ENCODE data around the gene ELOVL7. TPM values are rescaled to one million over a fixed set of nuclear protein-coding genes. Genes with fewer than 3 reads are reported as not detected.
"Not testable (repeated sequence)": the region's sequence is repeated elsewhere in the genome, so short reads cannot be mapped to it uniquely, and the experiment has no call there.

The ELOVL7 gene
- total and polyA plus RNA-seq, 8 donors = 2.3 to 15.0 (median 4.8) TPM

- no peaks in the 10 kb centered on the region for H3K36me3 ChIP-seq
- ATAC-seq (no peak), DNase-seq (no peak)
- no peaks in the 10 kb centered on the region for H3K4me1 ChIP-seq
- peaks cover 0 to 18% of the 10 kb centered on the region in 2 donors for H3K9me3 ChIP-seq
- no peak overlapping the region for H3K27ac ChIP-seq
- no peak overlapping the region for H3K4me3 ChIP-seq
- H3K27me3 ChIP-seq = no peaks in the 10 kb centered on the region
- intact Hi-C loops (cut with DNase I) = no loop called here
- no peak for TF ChIP-seq CTCF (IDR thresholded peaks at IDR 0.05)
Measured at GRCh38 chr5:60870857-60871256, 26.8 kb upstream of the ELOVL7 start.

GRCh38 chr5:60860572-60860971, 16.5 kb upstream of the ELOVL7 start:
- H3K36me3 ChIP-seq; DNase-seq; H3K27me3 ChIP-seq; H3K4me3 ChIP-seq; H3K27ac ChIP-seq; intact Hi-C loops (cut with DNase I); H3K4me1 ChIP-seq; H3K9me3 ChIP-seq; ATAC-seq: not testable (repeated sequence)

GRCh38 chr5:60856066-60856465, 12.0 kb upstream of the ELOVL7 start:
- Histone ChIP-seq H3K9me3 (peaks cover 0 to 4% of the 10 kb centered on the region in 2 donors), H3K27me3 (no peaks in the 10 kb centered on the region), H3K4me3 (no peak overlapping the region), H3K36me3 (no peaks in the 10 kb centered on the region), H3K27ac (no peak overlapping the region), H3K4me1 (no peaks in the 10 kb centered on the region)
- TF ChIP-seq CTCF (IDR thresholded peaks at IDR 0.05) = no peak
- DNase-seq (no peak), ATAC-seq (no peak)
- intact Hi-C loops (cut with DNase I) = no loop called here

- intact Hi-C loops (cut with DNase I) = no loop called here
- TF ChIP-seq CTCF (IDR thresholded peaks at IDR 0.05) = no peak
- Histone ChIP-seq H3K4me3 (no peak overlapping the region), H3K9me3 (no peaks in the 10 kb centered on the region), H3K36me3 (no peaks in the 10 kb centered on the region), H3K27ac (no peak overlapping the region), H3K27me3 (no peaks in the 10 kb centered on the region), H3K4me1 (no peaks in the 10 kb centered on the region)
- DNase-seq = no peak
- no peak for ATAC-seq
Measured at GRCh38 chr5:60852940-60853339, 8.9 kb upstream of the ELOVL7 start.

GRCh38 chr5:60852317-60852716, 8.2 kb upstream of the ELOVL7 start:
- Histone ChIP-seq H3K36me3 (no peaks in the 10 kb centered on the region), H3K9me3 (no peaks in the 10 kb centered on the region), H3K27me3 (no peaks in the 10 kb centered on the region), H3K27ac (no peak overlapping the region), H3K4me3 (no peak overlapping the region), H3K4me1 (no peaks in the 10 kb centered on the region)
- no peak for TF ChIP-seq CTCF (IDR thresholded peaks at IDR 0.05)
- no peak for DNase-seq
- intact Hi-C loops (cut with DNase I) = no loop called here
- no peak for ATAC-seq

- peak in 2 of 4 donors; percentile 40 to 52 for DNase-seq
- TF ChIP-seq CTCF (IDR thresholded peaks at IDR 0.05) = no peak
- H3K4me1 ChIP-seq = no peaks in the 10 kb centered on the region
- H3K27ac ChIP-seq = no peak overlapping the region
- H3K36me3 ChIP-seq = no peaks in the 10 kb centered on the region
- intact Hi-C loops (cut with DNase I) = no loop called here
- no peak overlapping the region for H3K4me3 ChIP-seq
- ATAC-seq = no peak
- peaks cover 0 to 4% of the 10 kb centered on the region in 2 donors for H3K27me3 ChIP-seq
- H3K9me3 ChIP-seq = no peaks in the 10 kb centered on the region
Measured at GRCh38 chr5:60851626-60852025, 7.6 kb upstream of the ELOVL7 start.

All from left lung (tissue), 10 donors.